GM19468 (cell line): ENCODE data around the gene DEK.
"Not testable (repeated sequence)": the region's sequence is repeated elsewhere in the genome, so short reads cannot be mapped to it uniquely, and the experiment has no call there.

Experiments used
- ATAC-seq: cut with Tn5 transposase; IDR thresholded peaks from one replicate; pipeline ENCODE4 v1.9.1; 2021; ENCODE audit warnings: mild to moderate bottlenecking, moderate library complexity, moderate number of reproducible peaks; ENCODE audit not compliant: unreplicated experiment; ENCODE audit errors: extremely low read depth

The DEK gene

DNA sequence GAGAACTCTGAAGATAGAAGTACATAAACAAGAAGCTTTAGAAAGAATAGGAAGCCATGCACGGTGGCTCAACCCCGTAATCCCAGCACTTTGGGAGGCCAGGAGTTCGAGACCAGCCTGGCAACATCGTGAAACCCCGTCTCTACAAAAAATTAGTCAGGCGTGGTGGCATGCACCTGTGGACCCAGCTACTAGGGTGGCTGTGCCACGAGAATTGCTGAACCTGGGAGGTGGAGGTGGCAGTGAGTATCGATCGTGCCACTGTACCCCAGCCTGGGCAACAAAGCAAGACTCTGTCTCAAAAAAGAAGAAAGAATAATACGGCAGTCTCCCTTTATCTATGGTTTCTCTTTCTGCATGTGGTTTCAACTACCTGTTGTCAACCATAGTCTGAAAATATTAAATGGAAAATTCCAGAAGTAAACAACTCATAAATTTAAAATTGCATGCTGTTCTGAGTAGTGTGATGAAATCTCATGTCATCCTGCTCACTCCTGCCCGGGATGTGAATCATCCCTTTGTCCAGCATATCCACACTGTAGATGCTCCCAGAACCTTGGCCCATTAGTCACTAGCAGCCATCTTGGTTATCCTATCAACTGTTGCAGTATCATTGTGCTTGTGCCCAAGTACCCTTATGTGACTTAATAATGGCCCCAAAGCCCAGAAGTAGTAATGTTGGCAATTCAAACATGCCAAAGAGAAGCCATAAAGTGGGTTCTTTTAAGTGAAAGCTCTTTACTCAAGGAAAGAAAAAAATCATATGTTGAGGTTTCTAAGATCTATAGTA is 22.1 kb downstream of the DEK start:
- no peak for ATAC-seq

DNA sequence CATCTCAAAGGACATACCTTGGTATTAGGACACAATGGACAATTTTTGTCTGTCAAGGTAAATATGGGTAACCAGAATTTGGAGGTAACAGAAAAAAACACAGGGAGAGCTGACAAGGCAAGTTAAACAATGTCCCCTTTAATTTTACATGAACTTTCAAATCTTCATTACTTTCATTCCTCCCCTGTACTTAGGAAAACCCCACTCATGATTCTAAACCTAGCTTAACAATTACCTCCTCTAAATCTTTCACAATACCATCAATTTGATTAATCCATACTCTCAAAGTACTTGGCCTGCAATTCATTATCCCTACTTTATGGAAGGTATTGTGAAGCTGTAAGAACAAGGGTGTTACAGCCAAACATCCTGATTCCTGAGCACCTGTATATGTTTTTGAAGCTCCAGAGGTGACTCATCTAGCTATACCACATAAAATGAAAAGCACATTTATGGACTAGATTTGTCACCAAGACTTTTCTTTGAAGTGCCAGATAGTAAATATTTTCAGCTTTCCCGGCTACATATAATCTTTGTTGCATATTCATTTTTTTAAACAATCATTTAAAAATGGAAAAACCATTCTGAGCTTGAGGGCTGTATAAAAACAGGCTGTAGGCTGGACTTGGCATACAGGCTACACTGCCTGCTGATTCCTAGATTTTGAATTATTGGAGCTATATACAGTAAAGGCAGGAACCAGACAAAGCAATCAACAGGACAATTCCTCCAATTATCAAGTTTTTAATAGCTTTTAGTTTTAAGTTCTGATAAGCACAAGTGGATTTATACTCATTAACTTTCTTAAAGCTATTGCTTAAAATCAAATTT is 22.9 kb downstream of the DEK start:
- ATAC-seq, result no peak

DNA sequence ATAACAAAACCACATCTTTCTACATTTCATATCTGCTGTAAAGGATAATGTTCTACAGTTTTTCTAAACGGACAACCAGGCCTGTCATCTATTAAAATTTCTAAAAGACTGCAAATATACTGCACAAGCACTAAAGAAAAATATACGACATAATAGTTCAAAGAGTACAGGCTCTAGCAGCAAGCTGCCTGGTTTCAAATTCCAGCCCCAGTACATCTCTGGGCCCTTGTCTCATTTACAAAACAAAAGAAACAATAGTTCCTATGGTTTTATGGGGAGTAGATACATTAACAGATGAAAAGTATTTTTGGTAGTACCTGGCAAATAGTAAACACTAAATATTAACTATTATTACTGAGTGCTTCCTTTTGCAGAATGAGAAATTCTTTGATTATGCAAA is 24.1 kb downstream of the DEK start:
- no peak for ATAC-seq

GRCh38 chr6:18237167-18237566 is 27.2 kb downstream of the DEK start:
- no peak for ATAC-seq

DNA sequence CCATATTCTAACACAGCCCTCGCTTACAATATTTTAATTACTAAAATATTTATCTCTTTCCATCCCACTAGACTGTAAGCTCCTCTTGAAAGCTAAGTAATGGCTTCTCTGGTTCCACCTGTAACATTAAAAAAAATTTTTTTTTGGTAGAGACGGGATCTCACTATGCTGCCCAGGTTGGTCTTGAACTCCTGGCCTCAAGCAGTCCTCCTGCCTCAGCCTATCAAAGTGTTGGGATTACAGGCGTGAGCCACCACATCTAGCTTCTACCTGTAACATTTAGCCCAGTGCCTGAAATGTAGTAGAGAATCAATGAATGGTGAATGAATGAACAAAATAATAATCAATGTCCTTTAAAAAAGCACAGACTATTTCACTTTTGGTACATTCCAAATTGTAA is 28.8 kb downstream of the DEK start:
- ATAC-seq, result no peak

GRCh38 chr6:18234564-18234963 is 29.8 kb downstream of the DEK start:
- ATAC-seq, result no peak

GRCh38 chr6:18233770-18234169 is 30.6 kb downstream of the DEK start:
- ATAC-seq, result not testable (repeated sequence)

DNA sequence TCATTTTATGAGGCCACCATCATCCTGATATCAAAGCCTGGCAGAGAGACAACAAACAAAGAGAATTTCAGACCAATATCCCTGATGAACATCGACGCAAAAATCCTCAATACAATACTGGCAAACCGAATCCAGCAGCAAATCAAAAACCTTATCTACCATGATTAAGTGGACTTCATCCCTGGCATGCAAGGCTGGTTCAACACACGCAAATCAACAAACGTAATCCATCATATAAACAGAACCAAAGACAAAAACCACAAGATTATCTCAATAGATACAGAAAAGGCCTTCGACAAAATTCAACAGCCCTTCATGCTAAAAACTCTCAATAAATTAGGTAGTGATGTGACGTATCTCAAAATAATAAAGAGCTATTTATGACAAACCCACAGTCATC is 32.5 kb downstream of the DEK start:
- ATAC-seq, result not testable (repeated sequence)

DNA sequence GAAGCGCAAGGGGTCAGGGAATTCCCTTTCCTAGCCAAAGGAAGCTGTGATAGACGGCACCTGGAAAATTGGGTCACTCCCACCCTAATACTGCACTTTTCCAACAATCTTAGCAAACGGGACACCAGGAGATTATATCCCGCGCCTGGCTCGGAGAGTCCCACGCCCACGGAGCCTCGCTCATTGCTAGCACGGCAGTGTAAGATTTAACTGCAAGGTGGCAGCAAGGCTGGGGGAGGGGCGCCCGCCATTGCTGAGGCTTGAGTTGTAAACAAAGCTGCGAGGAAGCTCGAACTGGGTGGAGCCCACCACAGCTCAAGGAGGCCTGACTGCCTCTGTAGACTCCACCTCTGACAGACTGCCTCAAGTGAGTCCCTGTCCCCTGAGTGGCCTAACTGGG is 35.7 kb downstream of the DEK start:
- ATAC-seq, result not testable (repeated sequence)

GRCh38 chr6:18227166-18227565 is 37.2 kb downstream of the DEK start:
- ATAC-seq, result not testable (repeated sequence)

GRCh38 chr6:18226451-18227105 is 37.8 kb downstream of the DEK start:
- ATAC-seq, result not testable (repeated sequence)

DNA sequence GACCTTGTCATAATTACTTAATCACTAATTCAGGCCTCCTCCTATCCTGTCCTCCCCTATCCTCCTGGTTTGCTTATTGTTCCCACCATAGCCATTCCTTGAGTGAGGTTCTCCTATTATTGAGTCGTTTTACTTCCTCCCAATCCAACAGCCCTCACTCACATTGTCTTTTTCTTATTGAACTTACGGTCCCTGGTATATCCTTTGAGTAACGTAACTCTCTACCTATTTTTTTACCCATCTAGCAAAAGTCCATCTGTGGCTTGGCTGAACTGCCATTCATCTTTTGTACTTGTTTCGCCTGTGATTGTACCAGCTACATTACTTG is 43.1 kb downstream of the DEK start:
- ATAC-seq, result no peak

DNA sequence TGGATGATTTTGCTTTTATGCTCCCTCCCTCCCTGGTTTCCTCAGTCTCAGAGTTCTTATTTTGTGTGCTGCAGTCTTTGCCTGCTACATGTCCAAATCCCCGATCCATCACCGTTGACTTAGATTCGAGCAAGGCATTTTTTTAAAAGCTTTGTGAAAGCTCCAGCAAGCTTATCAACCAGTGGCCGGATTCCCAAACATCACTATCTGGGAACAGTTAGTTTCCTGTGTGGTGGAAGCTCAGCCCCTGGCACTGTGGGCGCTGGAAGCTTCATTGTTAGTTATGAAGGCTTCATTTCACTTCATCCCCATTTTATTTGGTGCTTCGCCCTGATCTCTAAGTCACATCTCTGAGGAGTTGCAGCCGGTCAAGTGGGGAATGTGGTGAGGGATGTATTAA is 44.7 kb downstream of the DEK start:
- ATAC-seq, result no peak

DNA sequence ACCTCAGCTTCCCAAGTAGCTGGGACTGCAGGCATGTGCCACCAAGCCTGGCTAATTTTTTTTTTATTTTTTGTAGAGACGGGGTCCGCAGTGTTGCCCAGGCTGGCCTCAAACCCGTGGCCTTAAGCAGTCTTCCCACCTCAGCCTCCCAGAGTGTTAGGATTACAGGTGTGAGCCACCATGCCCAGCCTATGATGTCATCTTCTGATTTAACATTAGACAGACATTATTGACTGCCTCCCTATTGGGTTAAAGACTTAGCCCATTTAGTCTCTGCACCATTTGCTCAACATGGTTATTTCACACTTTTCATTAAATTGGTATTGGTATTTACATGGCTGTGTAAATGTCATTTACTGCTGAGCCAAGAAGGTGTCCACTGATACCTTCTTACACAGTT is 46.1 kb downstream of the DEK start:
- no peak for ATAC-seq

DNA sequence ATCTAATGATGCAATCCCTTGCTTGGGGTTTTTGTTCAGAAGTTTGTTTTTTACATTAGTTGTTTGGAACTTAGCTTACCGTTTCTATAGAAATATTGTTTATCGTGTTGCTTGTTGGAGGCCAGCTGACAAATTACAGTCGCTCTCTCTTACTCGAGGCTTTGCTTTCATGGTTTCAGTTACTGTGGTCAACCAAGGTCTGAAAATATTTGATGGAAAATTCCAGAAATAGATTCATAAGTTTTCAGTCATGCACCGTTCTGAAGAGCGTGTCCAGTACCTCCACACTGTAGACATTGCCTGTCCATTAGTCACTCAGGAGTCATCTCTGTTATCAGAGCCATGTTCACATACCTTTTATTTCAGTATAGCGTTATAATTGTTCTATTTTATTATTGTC is 47.9 kb downstream of the DEK start:
- no peak for ATAC-seq

DNA sequence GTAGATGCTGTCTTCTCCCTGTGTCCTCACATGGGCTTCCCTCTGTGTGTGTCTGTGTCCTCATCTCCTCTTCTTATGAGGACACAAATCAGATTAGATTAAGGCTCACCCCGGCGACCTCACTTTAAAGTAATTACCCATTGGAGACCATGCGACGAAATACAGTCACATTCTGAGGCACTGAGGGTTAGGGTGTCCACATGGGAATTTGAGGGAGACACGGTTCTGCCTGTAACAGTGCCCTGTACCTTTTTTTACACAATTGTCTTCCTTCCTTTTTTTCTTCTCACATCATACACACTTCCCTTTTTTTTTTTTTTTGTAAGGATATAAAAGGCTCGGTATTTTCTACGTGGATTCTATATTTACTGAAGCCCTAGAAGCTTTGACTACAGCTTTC is 48.9 kb downstream of the DEK start:
- no peak for ATAC-seq

- no peak for ATAC-seq
Observed at GRCh38 chr6:18214003-18214402, 50.3 kb downstream of the DEK start.

GRCh38 chr6:18213439-18213838 is 50.9 kb downstream of the DEK start:
- ATAC-seq, result no peak

DNA sequence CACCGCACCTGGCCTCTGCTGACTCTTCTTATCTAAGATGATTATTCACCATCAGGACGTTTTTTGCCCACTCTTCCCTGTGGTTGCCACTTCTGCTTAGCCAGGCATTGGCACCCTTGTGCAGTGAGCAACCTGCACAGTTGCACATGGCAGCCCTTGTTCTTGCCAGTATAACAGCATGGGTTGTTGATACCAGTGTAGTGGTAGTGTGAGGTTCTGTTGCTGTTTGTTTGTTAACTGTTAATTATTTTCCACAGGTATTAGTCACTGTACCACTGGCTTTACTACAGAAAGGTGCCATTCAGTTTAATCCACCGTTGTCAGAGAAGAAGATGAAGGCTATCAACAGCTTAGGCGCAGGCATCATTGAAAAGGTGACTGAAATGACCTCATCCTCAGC is 52.1 kb downstream of the DEK start:
- no peak for ATAC-seq

GRCh38 chr6:18211338-18211737 is 53.0 kb downstream of the DEK start:
- ATAC-seq, result peak; percentile 89

GRCh38 chr6:18210707-18211106 is 53.6 kb downstream of the DEK start:
- ATAC-seq, result no peak
